Loucy (cell line): ENCODE results near the gene GFRA1.
A peak's percentile ranks its signal among the peaks of the same experiment; 100 is the strongest.

ENCODE experiments used
- H2AFZ ChIP-seq: fragments of 200-600 bp; sonication (generic); 2 replicates; pipeline ENCODE4 v1.6.0; 2016; ENCODE audit warnings: antibody characterized with exemption, mild to moderate bottlenecking, low read length, moderate library complexity
- H3F3A ChIP-seq: fragments of 200-600 bp; 2 replicates; pipeline ENCODE4 v1.6.0; 2016; ENCODE audit warnings: antibody characterized with exemption, low read depth, mild to moderate bottlenecking
- H3K27me3 ChIP-seq: fragments of 200-600 bp; sonication (generic); 2 replicates; pipeline ENCODE4 v1.6.1; 2014; ENCODE audit warnings: low read length, mild to moderate bottlenecking; ENCODE audit not compliant: insufficient read depth, poor library complexity, severe bottlenecking
- H3K36me3 ChIP-seq: fragments of 200-600 bp; sonication (generic); 2 replicates; pipeline ENCODE4 v1.6.1; 2016; ENCODE audit warnings: low read length; ENCODE audit not compliant: insufficient read depth
- H3K4me1 ChIP-seq: fragments of 200-600 bp; sonication (generic); 2 replicates; pipeline ENCODE4 v1.5.1; 2014; ENCODE audit warnings: low read length, mild to moderate bottlenecking; ENCODE audit not compliant: insufficient read depth, poor library complexity, severe bottlenecking
- H3K4me2 ChIP-seq: fragments of 200-600 bp; sonication (generic); 2 replicates; pipeline ENCODE4 v1.6.0; 2014; ENCODE audit warnings: antibody characterized with exemption, low read length, low read depth, mild to moderate bottlenecking; ENCODE audit not compliant: poor library complexity, severe bottlenecking
- H3K4me3 ChIP-seq: fragments of 200-600 bp; sonication (generic); 2 replicates; pipeline ENCODE4 v1.5.1; 2014; ENCODE audit warnings: low read length, mild to moderate bottlenecking, mixed read lengths; ENCODE audit not compliant: poor library complexity, severe bottlenecking
- H3K79me2 ChIP-seq: fragments of 200-600 bp; sonication (generic); 2 replicates; pipeline ENCODE4 v1.6.1; 2014; ENCODE audit warnings: low read length; ENCODE audit not compliant: insufficient read depth
- H3K9ac ChIP-seq: fragments of 200-600 bp; sonication (generic); 2 replicates; pipeline ENCODE4 v1.6.0; 2014; ENCODE audit warnings: mild to moderate bottlenecking, low read depth, low read length, moderate library complexity; ENCODE audit not compliant: poor library complexity, severe bottlenecking
- H3K9me2 ChIP-seq: fragments of 200-600 bp; sonication (generic); replicated peaks from 2 replicates; pipeline ENCODE4 v1.6.1; 2016; ENCODE audit warnings: low read depth, low read length, mixed read lengths
- H3K9me3 ChIP-seq: fragments of 200-600 bp; sonication (generic); 2 replicates; pipeline ENCODE4 v1.6.1; 2014; ENCODE audit warnings: mild to moderate bottlenecking, antibody characterized with exemption, low read length, low read depth; ENCODE audit not compliant: insufficient read depth
- H4K20me1 ChIP-seq: fragments of 200-600 bp; sonication (generic); 2 replicates; pipeline ENCODE4 v1.6.0; 2014; ENCODE audit warnings: antibody characterized with exemption, low read length, mild to moderate bottlenecking; ENCODE audit not compliant: insufficient read depth, poor library complexity, severe bottlenecking
- EZH2phosphoT487 ChIP-seq: fragments of 200-600 bp; IDR thresholded peaks from 2 replicates; pipeline ENCODE4 v1.6.1; 2018; ENCODE audit warnings: antibody characterized with exemption, mild to moderate bottlenecking, moderate library complexity, borderline replicate concordance
- TF ChIP-seq, protein P1 (sequence below): fragments of 200-600 bp; sonication (generic); conservative IDR thresholded peaks from 2 replicates; pipeline ENCODE4 v1.5.1; 2014; ENCODE audit warnings: mild to moderate bottlenecking, antibody characterized with exemption, low read length

The GFRA1 gene

DNA sequence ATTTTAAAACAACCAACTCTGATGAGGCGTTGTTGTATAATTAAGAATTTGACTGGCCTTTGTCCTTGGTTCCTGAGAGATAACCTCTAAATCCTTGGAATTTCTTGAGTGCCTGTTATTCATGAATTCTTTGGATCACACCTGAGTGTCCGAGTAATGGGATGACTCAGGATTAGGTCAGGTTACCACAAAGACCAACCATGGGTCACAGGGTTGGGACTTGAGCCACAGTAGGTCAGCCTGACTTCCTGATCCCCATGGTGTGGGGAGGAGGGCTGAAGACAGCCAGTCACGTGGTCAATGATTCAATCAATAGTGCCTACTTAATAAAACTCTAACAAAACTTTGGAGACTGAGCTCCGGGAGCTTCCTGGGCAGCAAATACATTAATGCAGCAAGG, 192.5 kb downstream of the GFRA1 start:
- TF ChIP-seq, protein P1, sequence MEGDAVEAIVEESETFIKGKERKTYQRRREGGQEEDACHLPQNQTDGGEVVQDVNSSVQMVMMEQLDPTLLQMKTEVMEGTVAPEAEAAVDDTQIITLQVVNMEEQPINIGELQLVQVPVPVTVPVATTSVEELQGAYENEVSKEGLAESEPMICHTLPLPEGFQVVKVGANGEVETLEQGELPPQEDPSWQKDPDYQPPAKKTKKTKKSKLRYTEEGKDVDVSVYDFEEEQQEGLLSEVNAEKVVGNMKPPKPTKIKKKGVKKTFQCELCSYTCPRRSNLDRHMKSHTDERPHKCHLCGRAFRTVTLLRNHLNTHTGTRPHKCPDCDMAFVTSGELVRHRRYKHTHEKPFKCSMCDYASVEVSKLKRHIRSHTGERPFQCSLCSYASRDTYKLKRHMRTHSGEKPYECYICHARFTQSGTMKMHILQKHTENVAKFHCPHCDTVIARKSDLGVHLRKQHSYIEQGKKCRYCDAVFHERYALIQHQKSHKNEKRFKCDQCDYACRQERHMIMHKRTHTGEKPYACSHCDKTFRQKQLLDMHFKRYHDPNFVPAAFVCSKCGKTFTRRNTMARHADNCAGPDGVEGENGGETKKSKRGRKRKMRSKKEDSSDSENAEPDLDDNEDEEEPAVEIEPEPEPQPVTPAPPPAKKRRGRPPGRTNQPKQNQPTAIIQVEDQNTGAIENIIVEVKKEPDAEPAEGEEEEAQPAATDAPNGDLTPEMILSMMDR = no peak
- TF ChIP-seq EZH2phosphoT487 = no peak
- no peak overlapping the region for H3K4me2 ChIP-seq

DNA sequence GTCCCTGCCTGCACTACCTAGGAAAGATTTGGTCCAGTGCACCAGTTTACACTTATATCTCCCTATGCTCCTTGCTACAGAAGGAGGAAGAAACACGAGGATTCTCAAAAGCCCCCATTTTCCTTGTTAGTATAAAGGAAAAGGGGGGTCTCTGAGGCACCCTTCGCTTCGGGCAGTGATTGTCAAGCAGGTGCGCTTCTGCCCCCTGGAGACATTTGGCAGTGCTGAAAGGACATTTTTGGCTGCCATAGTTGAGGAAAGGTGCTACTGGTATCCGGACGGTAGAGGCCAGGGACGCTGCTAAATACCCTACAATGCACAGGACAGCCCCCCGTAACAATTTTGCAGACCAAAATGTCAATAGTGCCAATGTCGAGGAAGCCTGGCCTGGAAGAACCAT, 193.7 kb downstream of the GFRA1 start:
- H3K4me3 ChIP-seq = no peak overlapping the region
- no peak overlapping the region for H2AFZ ChIP-seq
- H3K4me1 ChIP-seq = peaks cover 46% of the 10 kb centered on the region
- no peaks in the 10 kb centered on the region for H3K9me2 ChIP-seq
- no peak overlapping the region for H3K9ac ChIP-seq
- TF ChIP-seq EZH2phosphoT487 = no peak
- TF ChIP-seq, protein P1 = peak; percentile 54
- no peaks in the 10 kb centered on the region for H4K20me1 ChIP-seq
- no peaks in the 10 kb centered on the region for H3K9me3 ChIP-seq
- no peaks in the 10 kb centered on the region for H3F3A ChIP-seq
- H3K27me3 ChIP-seq = no peaks in the 10 kb centered on the region
- peaks cover 5% of the 10 kb centered on the region; the same call in 1 of the 2 replicates for H3K36me3 ChIP-seq
- no peak overlapping the region for H3K4me2 ChIP-seq
- H3K79me2 ChIP-seq = no peaks in the 10 kb centered on the region

More for the DNA sequence above, 192.5 kb downstream of the GFRA1 start:
- H4K20me1 ChIP-seq = no peaks in the 10 kb centered on the region
- peaks cover 8% of the 10 kb centered on the region; the same call in 1 of the 2 replicates for H3K36me3 ChIP-seq
- H3F3A ChIP-seq = no peaks in the 10 kb centered on the region
- no peaks in the 10 kb centered on the region for H3K27me3 ChIP-seq
- no peak overlapping the region for H2AFZ ChIP-seq
- H3K9ac ChIP-seq = no peak overlapping the region
- H3K79me2 ChIP-seq = no peaks in the 10 kb centered on the region
- H3K4me1 ChIP-seq = peaks cover 58% of the 10 kb centered on the region
- H3K9me2 ChIP-seq = no peaks in the 10 kb centered on the region
- H3K9me3 ChIP-seq = no peaks in the 10 kb centered on the region
- H3K4me3 ChIP-seq = no peak overlapping the region

DNA sequence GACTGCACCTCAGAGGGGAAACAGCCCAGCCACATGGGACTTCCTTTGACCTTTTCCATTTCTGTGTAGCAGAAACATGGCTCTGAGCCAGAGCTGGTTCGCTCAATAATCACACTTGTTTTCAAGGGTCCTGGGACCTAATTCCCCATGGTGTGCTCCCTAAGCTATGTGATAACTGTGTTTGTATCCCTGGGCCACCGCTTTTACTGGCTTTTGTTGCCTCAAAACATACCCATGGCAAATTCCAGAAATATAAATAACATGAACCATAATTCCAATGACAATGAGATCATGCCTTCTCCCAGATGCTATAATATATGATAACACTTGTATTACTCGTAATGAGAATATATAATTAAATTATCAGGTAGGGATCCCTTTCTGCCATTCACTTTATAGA, 196.4 kb downstream of the GFRA1 start:
- Histone ChIP-seq H3K4me2 (no peak overlapping the region), H3K79me2 (no peaks in the 10 kb centered on the region), H3K4me1 (peaks cover 30% of the 10 kb centered on the region), H2AFZ (no peak overlapping the region), H3K27me3 (no peaks in the 10 kb centered on the region), H3K4me3 (no peak overlapping the region), H3F3A (no peaks in the 10 kb centered on the region), H3K9me2 (no peaks in the 10 kb centered on the region), H3K9ac (no peak overlapping the region), H4K20me1 (no peaks in the 10 kb centered on the region), H3K9me3 (no peaks in the 10 kb centered on the region), H3K36me3 (peaks cover 8% of the 10 kb centered on the region; the same call in 1 of the 2 replicates)
- no peak for TF ChIP-seq EZH2phosphoT487
- TF ChIP-seq, protein P1 = no peak
